HG03095 (cell line): ENCODE data around the gene GOLGA6L24.
"Not testable (repeated sequence)": the region's sequence is repeated elsewhere in the genome, so short reads cannot be mapped to it uniquely, and the experiment has no call there.

Source experiments
- ATAC-seq: cut with Tn5 transposase; IDR thresholded peaks from one replicate; pipeline ENCODE4 v1.9.1; 2021; ENCODE audit warnings: moderate library complexity; ENCODE audit not compliant: unreplicated experiment

GOLGA6L24 gene, protein sequence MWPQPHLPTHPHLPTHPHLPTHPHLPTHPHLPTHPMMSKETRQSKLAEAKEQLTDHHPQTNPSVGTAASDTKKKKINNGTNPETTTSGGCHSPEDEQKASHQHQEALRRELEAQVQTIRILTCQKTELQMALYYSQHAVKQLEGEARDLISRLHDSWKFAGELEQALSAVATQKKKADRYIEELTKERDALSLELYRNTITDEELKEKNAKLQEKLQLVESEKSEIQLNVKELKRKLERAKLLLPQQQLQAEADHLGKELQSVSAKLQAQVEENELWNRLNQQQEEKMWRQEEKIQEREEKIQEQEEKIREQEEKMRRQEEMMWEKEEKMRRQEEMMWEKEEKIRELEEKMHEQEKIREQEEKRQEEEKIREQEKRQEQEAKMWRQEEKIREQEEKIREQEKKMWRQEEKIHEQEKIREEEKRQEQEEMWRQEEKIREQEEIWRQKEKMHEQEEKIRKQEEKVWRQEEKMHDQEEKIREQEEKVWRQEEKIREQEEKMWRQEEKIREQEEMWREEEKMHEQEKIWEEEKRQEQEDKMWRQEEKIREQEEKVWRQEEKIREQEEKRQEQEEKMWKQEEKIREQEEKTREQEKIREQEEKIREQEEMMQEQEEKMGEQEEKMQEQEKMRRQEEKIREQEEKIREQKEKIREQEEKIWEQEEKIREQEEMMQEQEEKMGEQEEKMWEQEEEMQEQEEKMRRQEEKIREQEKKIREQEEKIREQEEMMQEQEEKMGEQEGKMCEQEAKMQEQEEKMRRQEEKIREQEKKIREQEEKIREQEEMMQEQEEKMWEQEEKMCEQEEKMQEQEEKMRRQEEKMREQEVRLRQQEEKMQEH

DNA sequence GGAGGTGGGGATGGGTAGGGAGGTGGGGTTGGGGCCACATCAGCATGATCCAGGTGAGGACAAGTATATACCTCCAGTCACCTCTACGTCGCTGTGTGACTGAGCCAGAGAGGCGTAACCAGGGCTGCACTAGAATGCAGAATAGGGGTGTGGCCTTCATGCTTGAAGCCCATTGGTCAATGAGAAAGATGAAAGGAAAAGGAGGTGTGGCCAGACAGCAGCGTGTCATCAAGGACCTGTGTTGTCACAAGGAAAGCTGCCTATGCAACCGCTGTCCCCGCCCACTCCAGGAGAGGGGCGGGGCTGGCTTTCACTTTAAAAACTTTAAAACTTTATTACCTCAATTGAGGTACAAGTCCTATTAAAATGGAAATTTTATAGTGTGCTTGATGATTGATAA, at the start of gene GOLGA6L24:
Gene GOLGA6L24 (minus strand): TSS at position 101 of the 400 bp plus-strand sequence. CDS start 61 bp downstream, at position 40.
- not testable (repeated sequence) for ATAC-seq

DNA sequence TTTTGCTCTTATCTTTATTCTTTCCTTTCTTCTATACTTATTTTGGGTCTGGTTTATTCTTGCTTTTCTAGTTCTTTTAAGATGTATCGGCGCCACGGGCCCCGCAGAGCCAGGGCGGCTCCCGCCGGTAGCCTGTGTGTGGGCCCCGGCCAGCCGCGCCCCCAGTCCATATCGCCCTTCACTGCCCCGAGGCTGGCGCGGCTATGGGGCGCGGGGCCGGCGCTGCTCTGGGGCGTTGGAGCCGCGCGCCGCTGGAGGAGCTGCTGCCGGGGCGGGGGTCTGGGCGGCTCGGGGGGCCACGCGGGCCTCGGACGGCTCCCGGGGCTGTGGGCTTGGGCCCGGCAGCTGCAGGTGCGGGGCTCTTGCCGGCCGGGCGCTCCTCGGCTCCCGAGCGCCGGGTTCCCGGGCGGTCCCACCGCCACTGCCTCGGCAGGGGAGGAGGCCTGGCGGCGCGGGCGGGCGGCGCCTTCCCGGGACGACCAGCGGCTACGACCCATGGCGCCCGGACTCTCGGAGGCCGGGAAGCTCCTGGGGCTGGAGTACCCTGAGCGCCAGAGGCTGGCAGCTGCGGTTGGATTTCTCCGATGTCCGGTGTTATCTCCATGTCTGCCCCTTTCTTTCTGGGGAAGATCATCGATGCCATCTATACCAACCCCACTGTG, 45.0 kb upstream of the GOLGA6L24 start:
- not testable (repeated sequence) for ATAC-seq

DNA sequence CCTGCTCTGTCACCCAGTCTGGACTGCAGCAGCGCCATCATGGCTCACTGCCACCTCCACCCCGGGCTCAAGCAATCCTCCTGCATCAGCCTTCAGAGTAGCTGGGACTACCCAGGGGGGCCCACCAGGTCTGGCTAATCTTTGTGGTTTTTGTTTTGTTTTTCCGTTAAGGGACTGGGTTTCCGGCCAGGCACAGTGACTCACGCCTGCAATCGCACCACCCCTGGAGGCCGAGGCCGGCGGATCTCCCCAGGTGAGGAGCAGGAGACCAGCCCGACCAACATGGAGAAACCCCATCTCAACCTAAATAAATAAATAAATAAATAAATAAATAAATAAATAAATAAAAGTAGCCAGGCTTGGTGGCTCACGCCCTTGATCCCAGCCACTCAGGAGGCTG, 38.1 kb upstream of the GOLGA6L24 start:
- ATAC-seq, result not testable (repeated sequence)

DNA sequence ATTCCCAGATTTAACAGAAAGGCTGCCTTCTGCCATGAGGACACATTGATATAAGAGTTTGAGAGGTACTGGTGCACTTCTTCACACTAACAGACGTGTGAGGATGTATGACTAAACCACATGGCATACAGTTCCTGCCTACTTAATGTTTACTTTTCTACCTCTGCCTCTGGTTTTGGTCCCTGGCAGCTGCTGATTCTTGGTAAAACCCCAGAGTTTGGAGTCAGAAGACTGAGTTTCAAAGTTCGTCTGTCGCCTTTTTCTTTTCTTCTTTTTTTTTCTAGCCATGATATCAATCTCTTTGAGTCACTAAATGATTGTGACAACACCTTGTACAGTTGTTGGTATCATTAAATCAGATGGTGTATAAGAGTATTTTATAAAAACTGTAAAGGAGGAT, 22.2 kb upstream of the GOLGA6L24 start:
- not testable (repeated sequence) for ATAC-seq

DNA sequence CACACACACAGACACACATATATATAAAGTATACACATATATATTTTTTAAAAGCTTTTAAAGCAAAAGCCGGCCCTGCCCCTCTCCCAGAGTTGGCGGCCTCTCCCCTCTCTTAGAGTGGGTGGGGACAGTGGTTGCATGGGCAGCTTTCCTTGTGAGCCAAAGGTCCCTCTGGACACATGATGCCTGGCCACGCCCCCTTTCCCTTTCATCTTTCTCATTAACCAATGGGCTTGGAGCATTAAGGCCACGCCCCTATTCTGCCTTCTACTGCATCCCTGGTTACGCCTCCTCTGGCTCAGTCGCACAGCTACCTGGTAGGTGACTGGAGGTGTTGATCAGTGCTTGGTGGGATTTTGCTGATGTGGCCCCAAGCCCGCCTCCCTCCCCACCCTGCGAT, 20.5 kb upstream of the GOLGA6L24 start, which contains the start of gene GOLGA8F:
Gene GOLGA8F (plus strand): TSS at position 301 of the 400 bp plus-strand sequence. CDS start 98 bp downstream, at position 399.
- ATAC-seq, result not testable (repeated sequence)

DNA sequence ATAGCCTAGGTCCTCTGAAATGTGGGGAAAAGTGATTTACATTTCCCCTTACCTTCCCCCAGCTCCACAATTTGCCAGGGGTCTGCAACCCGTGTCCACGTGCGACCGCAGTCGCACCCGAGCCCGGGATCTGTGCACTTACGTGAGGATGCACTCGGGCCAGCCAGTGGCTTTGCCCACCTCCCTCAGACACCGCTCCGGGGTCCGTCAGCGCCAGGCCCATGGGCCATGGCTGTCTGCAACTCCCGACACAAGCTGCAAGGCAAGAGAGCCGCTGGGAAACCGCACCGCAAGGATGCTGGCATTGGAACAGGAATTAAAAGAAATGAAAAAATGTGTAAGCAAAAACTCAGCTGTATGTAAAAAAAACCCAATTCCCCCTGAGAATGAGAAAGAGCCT, 7.6 kb upstream of the GOLGA6L24 start:
- not testable (repeated sequence) for ATAC-seq

DNA sequence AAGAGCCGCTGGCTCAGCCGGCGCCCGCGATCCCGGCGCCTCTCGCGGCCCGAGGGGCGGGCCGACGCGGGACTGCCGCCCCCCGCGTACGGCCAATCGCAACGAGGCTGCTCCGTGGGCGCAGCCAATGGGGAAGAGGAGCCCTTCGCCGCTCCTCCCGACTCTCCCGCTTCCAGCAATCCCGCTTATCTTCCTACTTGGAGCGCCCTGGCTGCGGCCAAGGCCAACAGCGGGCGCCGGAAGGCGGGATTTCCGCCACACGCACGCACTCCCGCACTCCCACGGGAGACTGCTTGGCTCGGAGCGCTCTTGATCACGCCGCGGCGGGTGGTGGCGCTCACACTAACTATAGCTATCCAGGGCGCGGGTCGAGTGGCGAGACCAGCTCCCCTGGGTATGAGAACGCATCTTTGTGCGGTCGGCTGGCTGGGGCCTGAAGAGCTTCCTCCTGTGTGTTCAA, 35.7 kb downstream of the GOLGA6L24 start, which contains the start of gene HERC2:
Gene HERC2 (minus strand): TSS at position 51 of the 460 bp plus-strand sequence. CDS start 746 bp downstream, outside the sequence.
- ATAC-seq, result not testable (repeated sequence)

DNA sequence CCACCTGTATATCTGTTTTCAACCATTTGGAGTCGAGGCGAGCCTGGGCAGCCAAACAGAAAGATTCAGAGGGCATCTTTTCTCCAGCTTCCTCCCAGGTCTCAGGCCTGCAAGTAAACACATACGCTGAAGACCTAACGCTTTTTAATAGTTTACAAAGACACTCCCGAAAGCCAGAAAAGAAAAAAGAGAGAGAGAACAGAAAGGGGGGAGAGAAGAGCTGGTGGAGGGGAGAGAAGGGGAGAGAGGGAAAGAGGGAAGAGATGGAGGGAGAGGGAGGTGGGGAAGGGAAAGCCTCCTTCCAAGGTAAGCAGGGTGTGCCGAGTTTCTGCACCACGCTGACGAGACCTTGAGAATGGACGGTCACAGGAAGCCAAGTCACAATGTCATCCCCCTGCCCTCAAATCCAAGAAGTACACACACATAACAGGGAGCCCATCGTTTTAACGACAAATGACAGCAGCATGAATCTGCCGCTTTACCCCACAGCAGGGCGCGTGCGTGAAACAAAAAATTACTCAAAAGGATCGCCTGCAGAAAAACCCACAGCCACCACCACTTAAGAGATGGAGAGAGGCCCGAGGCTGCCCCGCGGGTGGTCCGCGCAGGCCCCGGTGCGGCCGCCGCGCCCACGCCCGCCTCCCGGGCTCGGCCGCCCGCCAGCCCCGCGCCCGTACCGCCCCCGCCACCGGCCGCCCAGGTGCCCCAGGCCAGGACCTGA, 36.4 kb downstream of the GOLGA6L24 start:
- not testable (repeated sequence) for ATAC-seq

DNA sequence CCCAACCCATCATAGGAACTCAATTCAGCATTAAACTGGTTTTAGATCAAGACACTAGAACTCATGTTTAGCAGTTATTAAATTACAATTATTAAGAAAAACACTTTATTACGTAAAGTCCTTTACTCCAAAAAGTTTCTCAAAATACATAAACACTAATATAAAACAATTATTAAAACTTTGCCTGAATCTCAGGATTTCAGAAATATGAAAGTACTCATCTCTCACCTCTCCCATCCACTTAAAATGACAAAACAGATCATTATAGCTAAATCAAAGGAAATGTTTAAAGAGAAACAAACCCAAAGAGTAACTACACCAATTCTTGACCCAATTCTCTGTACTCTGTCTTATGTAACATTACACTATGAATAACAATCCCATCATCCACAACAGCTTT, 38.2 kb downstream of the GOLGA6L24 start:
- ATAC-seq, result not testable (repeated sequence)

DNA sequence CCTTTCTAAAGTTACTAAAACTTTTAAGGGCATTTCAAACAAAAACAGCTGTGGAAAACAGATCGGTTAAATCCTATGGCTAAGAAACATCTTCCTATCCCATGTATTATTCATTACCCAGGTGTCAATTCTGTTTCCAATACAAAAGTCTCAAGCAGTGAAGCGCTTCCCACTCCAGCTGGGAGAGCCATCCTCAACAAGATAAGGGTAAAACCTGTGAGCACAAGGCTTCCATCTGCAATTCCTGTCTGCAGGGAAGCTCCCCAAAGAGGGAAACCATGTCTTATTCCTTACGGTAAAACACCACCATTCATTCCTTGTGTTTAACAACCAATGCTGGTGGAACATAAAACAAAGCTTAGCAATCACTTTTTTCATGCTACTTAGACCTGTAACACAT, 39.1 kb downstream of the GOLGA6L24 start:
- ATAC-seq, result not testable (repeated sequence)

DNA sequence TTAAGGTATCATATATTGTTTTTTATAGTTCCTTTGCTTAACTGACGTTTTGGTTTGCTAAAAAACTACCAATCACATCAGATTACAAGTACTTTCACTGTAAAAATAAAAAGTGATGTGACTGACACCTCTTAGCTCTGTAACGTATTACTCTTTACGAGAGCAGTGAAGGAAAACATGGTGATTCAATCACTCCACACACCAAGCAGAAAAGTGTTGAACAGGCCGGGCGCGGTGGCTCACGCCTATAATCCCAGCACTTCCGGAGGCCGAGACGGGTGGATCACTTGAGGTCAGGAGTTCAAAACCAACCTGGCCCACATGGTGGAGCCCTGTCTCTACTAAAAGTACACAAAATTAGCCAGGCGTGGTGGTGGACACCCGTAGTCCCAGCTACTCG, 39.8 kb downstream of the GOLGA6L24 start:
- not testable (repeated sequence) for ATAC-seq

DNA sequence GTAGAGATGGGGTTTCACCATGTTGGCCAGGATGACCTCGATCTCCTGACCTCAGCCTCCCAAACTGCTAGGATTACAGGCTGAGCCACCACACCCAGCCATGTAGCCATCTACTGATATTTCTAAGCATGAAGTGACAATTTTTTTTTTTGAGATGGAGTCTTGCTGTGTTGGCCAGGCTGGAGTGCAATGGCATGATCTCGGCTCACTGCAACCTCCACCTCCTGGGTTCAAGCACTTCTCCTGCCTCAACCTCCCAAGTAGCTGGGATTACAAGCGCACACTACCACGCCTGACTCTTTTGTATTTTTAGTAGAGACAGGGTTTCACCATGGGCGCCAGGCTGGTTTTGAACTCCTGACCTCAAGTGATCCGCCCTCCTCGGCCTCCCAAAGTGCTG, 40.9 kb downstream of the GOLGA6L24 start:
- ATAC-seq, result not testable (repeated sequence)

DNA sequence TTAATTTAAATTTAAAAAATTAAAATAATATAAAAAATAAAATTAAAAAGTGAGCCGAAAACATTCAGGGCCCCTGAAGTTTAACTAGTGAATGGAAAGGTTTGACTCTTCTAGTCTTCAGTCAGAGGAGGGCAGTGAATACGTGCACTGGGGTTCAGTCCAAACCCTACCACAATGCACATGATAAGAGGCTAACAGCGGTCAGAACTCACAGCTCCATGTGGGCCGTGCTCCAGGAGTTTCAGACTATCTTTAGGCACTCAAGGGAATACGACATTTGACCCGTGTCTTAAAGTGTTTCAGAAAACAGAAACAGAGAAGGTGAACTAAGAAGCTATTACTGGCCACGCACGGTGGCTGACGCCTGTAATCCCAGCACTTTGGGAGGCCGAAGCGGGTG, 47.4 kb downstream of the GOLGA6L24 start:
- ATAC-seq, result not testable (repeated sequence)

DNA sequence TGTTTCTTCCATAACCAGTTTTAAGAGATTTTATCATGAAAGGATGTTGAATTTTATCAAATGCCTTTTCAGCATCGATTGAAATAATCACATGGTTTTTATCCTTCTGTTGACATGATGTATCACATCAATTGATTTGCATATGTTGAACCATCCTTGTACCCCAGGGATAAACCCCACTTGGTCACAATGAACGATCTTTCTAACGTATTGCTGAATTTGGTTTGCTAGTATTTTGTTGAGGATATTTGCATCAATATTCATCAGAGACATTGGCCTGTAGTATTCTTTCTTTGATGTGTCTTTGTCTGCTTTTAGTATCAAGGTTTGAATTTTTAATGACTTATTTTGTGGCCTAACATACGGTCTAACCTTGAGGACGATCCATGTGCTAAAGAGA, 49.2 kb downstream of the GOLGA6L24 start:
- ATAC-seq, result not testable (repeated sequence)
